GM23338 (cell line): ENCODE results near the gene TPSAB1. TPM values are rescaled to one million over a fixed set of nuclear protein-coding genes. Genes with fewer than 3 reads are reported as not detected.

Experiments
- ATAC-seq: fragments of 200-7000 bp; cut with Tn5 transposase; 3 replicates; pipeline ENCODE4 v1.9.1; 2020
- DNase-seq: peaks from one replicate; pipeline ENCODE4 v3.0.0-alpha.2; 2015; ENCODE audit warnings: low spot score
- H2AFZ ChIP-seq: fragments of 200-600 bp; sonication (generic); 2 replicates; pipeline ENCODE4 v1.8.0; 2016; ENCODE audit warnings: antibody characterized with exemption, mild to moderate bottlenecking, moderate library complexity
- H3F3A ChIP-seq: fragments of 200-600 bp; sonication (generic); replicated peaks from 2 replicates; pipeline ENCODE4 v1.8.0; 2017; ENCODE audit warnings: antibody characterized with exemption, mixed run types, low read depth
- H3K27ac ChIP-seq: fragments of 200-600 bp; sonication (generic); 2 replicates; pipeline ENCODE4 v1.6.1; 2016; ENCODE audit warnings: low read depth
- H3K27me3 ChIP-seq: fragments of 200-600 bp; sonication (generic); 2 replicates; pipeline ENCODE4 v1.8.0; 2016; ENCODE audit warnings: mild to moderate bottlenecking, mixed run types, moderate library complexity; ENCODE audit not compliant: insufficient read depth
- H3K36me3 ChIP-seq: fragments of 200-600 bp; sonication (generic); 2 replicates; pipeline ENCODE4 v1.8.0; 2016; ENCODE audit warnings: mild to moderate bottlenecking; ENCODE audit not compliant: insufficient read depth
- H3K4me1 ChIP-seq: fragments of 200-600 bp; sonication (generic); 2 replicates; pipeline ENCODE4 v1.8.0; 2016; ENCODE audit warnings: mild to moderate bottlenecking, moderate library complexity; ENCODE audit not compliant: insufficient read depth
- H3K4me2 ChIP-seq: fragments of 200-600 bp; sonication (generic); 2 replicates; pipeline ENCODE4 v1.7.1; 2017; ENCODE audit warnings: mixed run types
- H3K4me3 ChIP-seq: fragments of 200-600 bp; sonication (generic); 2 replicates; pipeline ENCODE4 v1.6.1; 2016; ENCODE audit warnings: mixed run types
- H3K79me2 ChIP-seq: fragments of 200-600 bp; sonication (generic); replicated peaks from 2 replicates; pipeline ENCODE4 v1.8.0; 2017; ENCODE audit warnings: mild to moderate bottlenecking; ENCODE audit not compliant: insufficient read depth
- H3K9me2 ChIP-seq: fragments of 200-600 bp; sonication (generic); 2 replicates; pipeline ENCODE4 v1.8.0; 2017; ENCODE audit not compliant: insufficient read depth
- H4K20me1 ChIP-seq: fragments of 200-600 bp; sonication (generic); replicated peaks from 2 replicates; pipeline ENCODE4 v1.8.0; 2017; ENCODE audit warnings: mild to moderate bottlenecking; ENCODE audit not compliant: insufficient read depth
- H3K27ac Mint-ChIP-seq: 2 replicates; pipeline ENCODE4 v1.8.0; 2020; ENCODE audit warnings: inconsistent platforms, mild to moderate bottlenecking, moderate library complexity, mixed read lengths
- H3K27me3 Mint-ChIP-seq: 3 replicates; pipeline ENCODE4 v1.8.0; 2022; ENCODE audit warnings: low read depth, mild to moderate bottlenecking, moderate library complexity, mixed read lengths, inconsistent platforms; ENCODE audit not compliant: insufficient read depth, poor library complexity
- H3K36me3 Mint-ChIP-seq: 3 replicates; pipeline ENCODE4 v1.8.0; 2021; ENCODE audit warnings: low read depth, mild to moderate bottlenecking, inconsistent platforms, moderate library complexity, mixed read lengths
- H3K4me1 Mint-ChIP-seq: 3 replicates; pipeline ENCODE4 v1.8.0; 2020; ENCODE audit warnings: mild to moderate bottlenecking, inconsistent platforms, mixed read lengths
- H3K4me3 Mint-ChIP-seq: 3 replicates; pipeline ENCODE4 v1.8.0; 2021; ENCODE audit warnings: moderate library complexity, mild to moderate bottlenecking, inconsistent platforms, mixed read lengths
- H3K9me3 Mint-ChIP-seq: 3 replicates; pipeline ENCODE4 v1.8.0; 2020; ENCODE audit warnings: moderate library complexity, mild to moderate bottlenecking, inconsistent platforms, mixed read lengths
- JUNB ChIP-seq: IDR thresholded peaks from one replicate; pipeline ENCODE4 v1.6.1; 2016; ENCODE audit warnings: antibody characterized with exemption; ENCODE audit not compliant: unreplicated experiment
- NANOG ChIP-seq: IDR thresholded peaks from 2 replicates; pipeline ENCODE4 v1.6.1; 2016; ENCODE audit warnings: antibody characterized with exemption, borderline replicate concordance
- POLR2AphosphoS5 ChIP-seq: IDR thresholded peaks from 2 replicates; pipeline ENCODE4 v1.6.1; 2016; ENCODE audit warnings: antibody characterized with exemption, low read depth
- STAT1 ChIP-seq: IDR thresholded peaks from one replicate; pipeline ENCODE4 v1.6.1; 2016; ENCODE audit warnings: antibody characterized with exemption; ENCODE audit not compliant: unreplicated experiment
- ZNF114 ChIP-seq: fragments of 250-450 bp; sonication (Bioruptor Pico); IDR thresholded peaks from 2 replicates; pipeline ENCODE4 v1.5.0; 2020; ENCODE audit warnings: mild to moderate bottlenecking, moderate library complexity
- polyA plus RNA-seq: library from polyadenylated mRNA; unstranded; fragments of >200 nt; fragmentation: Nextera tagmentation; extraction: Ambion mirVana; gene quantifications from 2 replicates; pipeline ENCODE4 v1.2.1, GENCODE V29; 2016
- total RNA-seq: library from RNA; depleted of rRNA; stranded (reverse); fragments of >200 nt; shearing (Covaris generic); gene quantifications from 2 replicates; pipeline ENCODE4 v1.2.3, GENCODE V29; 2014
- TF ChIP-seq, protein P1 (sequence below): fragments of 250-450 bp; sonication (Bioruptor Pico); IDR thresholded peaks from 2 replicates; pipeline ENCODE4 v1.5.0; 2020; ENCODE audit warnings: mild to moderate bottlenecking, moderate library complexity
- TF ChIP-seq, protein P2 (sequence below), 2 experiments: fragments of 200-600 bp in 1 of 2; sonication (generic) in 1 of 2; conservative IDR thresholded peaks; 2 replicates each; pipeline versions ENCODE4 v1.5.1 to v1.6.1; 2016 to 2017; ENCODE audit warnings: antibody characterized with exemption in 2 of 2, low read depth in 2 of 2, mild to moderate bottlenecking in 2 of 2, moderate library complexity in 1 of 2
- TF ChIP-seq, protein P3 (sequence below): IDR thresholded peaks from 2 replicates; pipeline ENCODE4 v1.6.1; 2016; ENCODE audit warnings: antibody characterized with exemption
- TF ChIP-seq, protein P4 (sequence below): IDR thresholded peaks from one replicate; pipeline ENCODE4 v1.6.1; 2018; ENCODE audit warnings: antibody characterized with exemption; ENCODE audit not compliant: unreplicated experiment

TPSAB1 gene
- total and polyA plus RNA-seq, 2 experiments from 2014 or later, result not detected

DNA sequence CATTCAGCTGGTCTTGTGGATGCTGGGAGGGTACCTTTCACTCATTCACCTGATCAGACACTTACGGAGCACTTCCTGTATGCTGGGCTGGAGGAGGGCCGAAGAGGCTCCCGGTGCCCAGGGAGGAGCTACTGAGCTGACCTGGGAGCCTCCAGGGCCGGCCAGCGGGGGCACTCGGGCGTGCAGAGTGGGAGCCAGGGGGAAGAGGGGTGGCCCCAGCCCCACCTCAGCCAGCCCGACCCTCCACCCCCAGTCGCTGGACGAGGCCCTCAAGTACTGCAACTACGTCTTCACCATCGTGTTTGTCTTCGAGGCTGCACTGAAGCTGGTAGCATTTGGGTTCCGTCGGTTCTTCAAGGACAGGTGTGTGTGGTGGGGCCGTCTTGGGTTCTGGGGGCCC lies 25.8 kb upstream of the TPSAB1 start (continued):
- TF ChIP-seq, protein P1, sequence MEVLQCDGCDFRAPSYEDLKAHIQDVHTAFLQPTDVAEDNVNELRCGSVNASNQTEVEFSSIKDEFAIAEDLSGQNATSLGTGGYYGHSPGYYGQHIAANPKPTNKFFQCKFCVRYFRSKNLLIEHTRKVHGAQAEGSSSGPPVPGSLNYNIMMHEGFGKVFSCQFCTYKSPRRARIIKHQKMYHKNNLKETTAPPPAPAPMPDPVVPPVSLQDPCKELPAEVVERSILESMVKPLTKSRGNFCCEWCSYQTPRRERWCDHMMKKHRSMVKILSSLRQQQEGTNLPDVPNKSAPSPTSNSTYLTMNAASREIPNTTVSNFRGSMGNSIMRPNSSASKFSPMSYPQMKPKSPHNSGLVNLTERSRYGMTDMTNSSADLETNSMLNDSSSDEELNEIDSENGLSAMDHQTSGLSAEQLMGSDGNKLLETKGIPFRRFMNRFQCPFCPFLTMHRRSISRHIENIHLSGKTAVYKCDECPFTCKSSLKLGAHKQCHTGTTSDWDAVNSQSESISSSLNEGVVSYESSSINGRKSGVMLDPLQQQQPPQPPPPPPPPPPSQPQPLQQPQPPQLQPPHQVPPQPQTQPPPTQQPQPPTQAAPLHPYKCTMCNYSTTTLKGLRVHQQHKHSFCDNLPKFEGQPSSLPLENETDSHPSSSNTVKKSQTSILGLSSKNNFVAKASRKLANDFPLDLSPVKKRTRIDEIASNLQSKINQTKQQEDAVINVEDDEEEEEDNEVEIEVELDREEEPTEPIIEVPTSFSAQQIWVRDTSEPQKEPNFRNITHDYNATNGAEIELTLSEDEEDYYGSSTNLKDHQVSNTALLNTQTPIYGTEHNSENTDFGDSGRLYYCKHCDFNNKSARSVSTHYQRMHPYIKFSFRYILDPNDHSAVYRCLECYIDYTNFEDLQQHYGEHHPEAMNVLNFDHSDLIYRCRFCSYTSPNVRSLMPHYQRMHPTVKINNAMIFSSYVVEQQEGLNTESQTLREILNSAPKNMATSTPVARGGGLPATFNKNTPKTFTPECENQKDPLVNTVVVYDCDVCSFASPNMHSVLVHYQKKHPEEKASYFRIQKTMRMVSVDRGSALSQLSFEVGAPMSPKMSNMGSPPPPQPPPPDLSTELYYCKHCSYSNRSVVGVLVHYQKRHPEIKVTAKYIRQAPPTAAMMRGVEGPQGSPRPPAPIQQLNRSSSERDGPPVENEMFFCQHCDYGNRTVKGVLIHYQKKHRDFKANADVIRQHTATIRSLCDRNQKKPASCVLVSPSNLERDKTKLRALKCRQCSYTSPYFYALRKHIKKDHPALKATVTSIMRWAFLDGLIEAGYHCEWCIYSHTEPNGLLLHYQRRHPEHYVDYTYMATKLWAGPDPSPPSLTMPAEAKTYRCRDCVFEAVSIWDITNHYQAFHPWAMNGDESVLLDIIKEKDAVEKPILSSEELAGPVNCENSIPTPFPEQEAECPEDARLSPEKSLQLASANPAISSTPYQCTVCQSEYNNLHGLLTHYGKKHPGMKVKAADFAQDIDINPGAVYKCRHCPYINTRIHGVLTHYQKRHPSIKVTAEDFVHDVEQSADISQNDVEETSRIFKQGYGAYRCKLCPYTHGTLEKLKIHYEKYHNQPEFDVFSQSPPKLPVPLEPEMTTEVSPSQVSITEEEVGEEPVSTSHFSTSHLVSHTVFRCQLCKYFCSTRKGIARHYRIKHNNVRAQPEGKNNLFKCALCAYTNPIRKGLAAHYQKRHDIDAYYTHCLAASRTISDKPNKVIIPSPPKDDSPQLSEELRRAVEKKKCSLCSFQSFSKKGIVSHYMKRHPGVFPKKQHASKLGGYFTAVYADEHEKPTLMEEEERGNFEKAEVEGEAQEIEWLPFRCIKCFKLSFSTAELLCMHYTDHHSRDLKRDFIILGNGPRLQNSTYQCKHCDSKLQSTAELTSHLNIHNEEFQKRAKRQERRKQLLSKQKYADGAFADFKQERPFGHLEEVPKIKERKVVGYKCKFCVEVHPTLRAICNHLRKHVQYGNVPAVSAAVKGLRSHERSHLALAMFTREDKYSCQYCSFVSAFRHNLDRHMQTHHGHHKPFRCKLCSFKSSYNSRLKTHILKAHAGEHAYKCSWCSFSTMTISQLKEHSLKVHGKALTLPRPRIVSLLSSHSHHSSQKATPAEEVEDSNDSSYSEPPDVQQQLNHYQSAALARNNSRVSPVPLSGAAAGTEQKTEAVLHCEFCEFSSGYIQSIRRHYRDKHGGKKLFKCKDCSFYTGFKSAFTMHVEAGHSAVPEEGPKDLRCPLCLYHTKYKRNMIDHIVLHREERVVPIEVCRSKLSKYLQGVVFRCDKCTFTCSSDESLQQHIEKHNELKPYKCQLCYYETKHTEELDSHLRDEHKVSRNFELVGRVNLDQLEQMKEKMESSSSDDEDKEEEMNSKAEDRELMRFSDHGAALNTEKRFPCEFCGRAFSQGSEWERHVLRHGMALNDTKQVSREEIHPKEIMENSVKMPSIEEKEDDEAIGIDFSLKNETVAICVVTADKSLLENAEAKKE, result no peak
- TF ChIP-seq ZNF114 (CRISPR knock-in tag) (no peak), POLR2AphosphoS5 (no peak)
- TF ChIP-seq, protein P2, sequence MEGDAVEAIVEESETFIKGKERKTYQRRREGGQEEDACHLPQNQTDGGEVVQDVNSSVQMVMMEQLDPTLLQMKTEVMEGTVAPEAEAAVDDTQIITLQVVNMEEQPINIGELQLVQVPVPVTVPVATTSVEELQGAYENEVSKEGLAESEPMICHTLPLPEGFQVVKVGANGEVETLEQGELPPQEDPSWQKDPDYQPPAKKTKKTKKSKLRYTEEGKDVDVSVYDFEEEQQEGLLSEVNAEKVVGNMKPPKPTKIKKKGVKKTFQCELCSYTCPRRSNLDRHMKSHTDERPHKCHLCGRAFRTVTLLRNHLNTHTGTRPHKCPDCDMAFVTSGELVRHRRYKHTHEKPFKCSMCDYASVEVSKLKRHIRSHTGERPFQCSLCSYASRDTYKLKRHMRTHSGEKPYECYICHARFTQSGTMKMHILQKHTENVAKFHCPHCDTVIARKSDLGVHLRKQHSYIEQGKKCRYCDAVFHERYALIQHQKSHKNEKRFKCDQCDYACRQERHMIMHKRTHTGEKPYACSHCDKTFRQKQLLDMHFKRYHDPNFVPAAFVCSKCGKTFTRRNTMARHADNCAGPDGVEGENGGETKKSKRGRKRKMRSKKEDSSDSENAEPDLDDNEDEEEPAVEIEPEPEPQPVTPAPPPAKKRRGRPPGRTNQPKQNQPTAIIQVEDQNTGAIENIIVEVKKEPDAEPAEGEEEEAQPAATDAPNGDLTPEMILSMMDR (conservative IDR thresholded peaks at IDR 0.05; ENCODE audit: low read depth in 2 of 2), result no peak

DNA sequence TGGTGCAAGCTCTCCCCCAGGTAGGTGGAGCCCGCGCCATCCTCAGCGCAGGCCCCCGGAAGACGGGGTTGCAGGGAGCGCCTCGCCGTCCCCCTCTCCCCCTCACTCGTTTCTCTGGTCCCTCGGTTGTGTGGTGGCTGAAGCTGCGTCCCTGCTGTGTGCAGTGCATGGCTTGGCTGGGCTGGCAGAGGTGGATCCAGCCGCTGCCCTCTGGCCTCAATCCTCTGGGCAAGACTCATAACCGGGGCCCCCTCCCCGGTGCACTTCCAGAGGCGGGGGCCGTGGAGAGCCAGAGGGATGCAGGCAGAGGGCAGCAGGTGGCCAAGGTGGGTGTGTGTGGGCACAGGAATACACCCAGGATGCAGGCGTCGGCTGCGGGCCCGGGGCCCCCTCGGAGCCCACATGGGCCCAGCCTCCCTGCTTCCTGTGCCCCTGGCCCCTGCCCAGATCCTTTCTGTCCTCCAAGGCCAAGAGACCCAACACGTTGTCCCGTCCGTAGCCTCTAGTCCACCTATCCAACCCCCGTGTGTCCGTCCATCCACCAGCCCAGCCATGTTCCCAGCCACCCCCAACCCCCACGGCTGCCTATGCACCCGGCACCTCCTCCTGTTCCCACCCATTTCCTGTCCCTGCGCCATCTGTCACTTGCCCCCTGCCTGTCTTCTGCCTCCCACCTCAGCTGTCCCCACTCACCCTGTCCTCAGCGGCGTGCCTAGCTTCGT lies 24.8 kb upstream of the TPSAB1 start:
- Histone ChIP-seq H3K4me1 (no peaks in the 10 kb centered on the region), H3K27me3 (no peaks in the 10 kb centered on the region), H3K79me2 (no peaks in the 10 kb centered on the region), H3K9me2 (no peaks in the 10 kb centered on the region), H3K4me2 (no peak overlapping the region), H3F3A (no peaks in the 10 kb centered on the region), H3K36me3 (no peaks in the 10 kb centered on the region), H3K4me3 (no peak overlapping the region), H4K20me1 (no peaks in the 10 kb centered on the region; the same call in 1 of the 2 replicates), H3K27ac (no peak overlapping the region), H2AFZ (no peak overlapping the region)
- no peak for ATAC-seq
- Mint-ChIP-seq H3K27ac (no peak overlapping the region), H3K9me3 (no peaks in the 10 kb centered on the region), H3K4me3 (no peak overlapping the region), H3K36me3 (no peaks in the 10 kb centered on the region), H3K4me1 (no peaks in the 10 kb centered on the region), H3K27me3 (peaks cover 6% of the 10 kb centered on the region)
- DNase-seq, result no peak
- TF ChIP-seq STAT1 (no peak), NANOG (no peak), JUNB (no peak)
- TF ChIP-seq, protein P3, sequence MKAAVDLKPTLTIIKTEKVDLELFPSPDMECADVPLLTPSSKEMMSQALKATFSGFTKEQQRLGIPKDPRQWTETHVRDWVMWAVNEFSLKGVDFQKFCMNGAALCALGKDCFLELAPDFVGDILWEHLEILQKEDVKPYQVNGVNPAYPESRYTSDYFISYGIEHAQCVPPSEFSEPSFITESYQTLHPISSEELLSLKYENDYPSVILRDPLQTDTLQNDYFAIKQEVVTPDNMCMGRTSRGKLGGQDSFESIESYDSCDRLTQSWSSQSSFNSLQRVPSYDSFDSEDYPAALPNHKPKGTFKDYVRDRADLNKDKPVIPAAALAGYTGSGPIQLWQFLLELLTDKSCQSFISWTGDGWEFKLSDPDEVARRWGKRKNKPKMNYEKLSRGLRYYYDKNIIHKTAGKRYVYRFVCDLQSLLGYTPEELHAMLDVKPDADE, result no peak
- TF ChIP-seq, protein P4, sequence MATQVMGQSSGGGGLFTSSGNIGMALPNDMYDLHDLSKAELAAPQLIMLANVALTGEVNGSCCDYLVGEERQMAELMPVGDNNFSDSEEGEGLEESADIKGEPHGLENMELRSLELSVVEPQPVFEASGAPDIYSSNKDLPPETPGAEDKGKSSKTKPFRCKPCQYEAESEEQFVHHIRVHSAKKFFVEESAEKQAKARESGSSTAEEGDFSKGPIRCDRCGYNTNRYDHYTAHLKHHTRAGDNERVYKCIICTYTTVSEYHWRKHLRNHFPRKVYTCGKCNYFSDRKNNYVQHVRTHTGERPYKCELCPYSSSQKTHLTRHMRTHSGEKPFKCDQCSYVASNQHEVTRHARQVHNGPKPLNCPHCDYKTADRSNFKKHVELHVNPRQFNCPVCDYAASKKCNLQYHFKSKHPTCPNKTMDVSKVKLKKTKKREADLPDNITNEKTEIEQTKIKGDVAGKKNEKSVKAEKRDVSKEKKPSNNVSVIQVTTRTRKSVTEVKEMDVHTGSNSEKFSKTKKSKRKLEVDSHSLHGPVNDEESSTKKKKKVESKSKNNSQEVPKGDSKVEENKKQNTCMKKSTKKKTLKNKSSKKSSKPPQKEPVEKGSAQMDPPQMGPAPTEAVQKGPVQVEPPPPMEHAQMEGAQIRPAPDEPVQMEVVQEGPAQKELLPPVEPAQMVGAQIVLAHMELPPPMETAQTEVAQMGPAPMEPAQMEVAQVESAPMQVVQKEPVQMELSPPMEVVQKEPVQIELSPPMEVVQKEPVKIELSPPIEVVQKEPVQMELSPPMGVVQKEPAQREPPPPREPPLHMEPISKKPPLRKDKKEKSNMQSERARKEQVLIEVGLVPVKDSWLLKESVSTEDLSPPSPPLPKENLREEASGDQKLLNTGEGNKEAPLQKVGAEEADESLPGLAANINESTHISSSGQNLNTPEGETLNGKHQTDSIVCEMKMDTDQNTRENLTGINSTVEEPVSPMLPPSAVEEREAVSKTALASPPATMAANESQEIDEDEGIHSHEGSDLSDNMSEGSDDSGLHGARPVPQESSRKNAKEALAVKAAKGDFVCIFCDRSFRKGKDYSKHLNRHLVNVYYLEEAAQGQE, result no peak
